Measurements from ENCODE around the gene ZNF253. TPM values are rescaled to one million over a fixed set of nuclear protein-coding genes. Genes with fewer than 3 reads are reported as not detected.
"Not testable (repeated sequence)": the region's sequence is repeated elsewhere in the genome, so short reads cannot be mapped to it uniquely, and the experiment has no call there.

ZNF253 gene
- total RNA-seq, 2 experiments from 2014 or later, result 4.9 to 5.2 TPM

DNA sequence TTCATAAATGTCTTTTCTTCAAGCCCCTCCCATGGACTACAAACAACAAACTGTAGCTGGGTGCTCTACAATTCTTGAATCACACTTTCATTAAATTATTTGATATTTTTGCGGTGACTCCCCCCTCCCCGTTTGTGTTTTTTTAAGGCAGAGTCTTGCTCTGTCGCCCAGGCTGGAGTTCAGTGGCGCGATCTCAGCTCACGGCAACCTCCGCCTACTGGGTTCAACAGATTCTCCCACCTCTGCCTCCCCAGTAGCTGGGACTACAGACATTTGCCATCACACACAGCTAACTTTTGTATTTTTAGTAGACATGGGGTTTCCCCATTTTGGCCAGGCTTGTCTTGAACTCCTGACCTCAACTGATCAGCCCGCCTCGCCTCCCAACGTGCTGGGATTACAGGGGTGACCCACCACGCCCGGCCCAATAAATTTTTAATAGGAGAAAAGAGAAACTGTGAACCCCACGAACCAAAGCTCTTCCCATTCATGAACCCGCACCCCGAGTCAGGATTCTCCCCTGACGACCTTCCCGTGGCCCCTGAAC, 44.8 kb upstream of the ZNF253 start:
- peak in 4 of 14 experiments; percentile 14 to 66 (median 34) for DNase-seq
- peak overlapping the region; percentile 99 for H3K4me3 Mint-ChIP-seq
- Histone ChIP-seq H3K27ac (ENCODE audit: low read depth in 1 of 2, low read length in 2 of 2) (peak overlapping the region; percentile 97), H3K9me3 (ENCODE audit: control insufficient read depth in 1 of 2, insufficient read depth in 1 of 2, low read length in 2 of 2) (peaks cover 7 to 15% of the 10 kb centered on the region in 2 experiments), H3K4me1 (ENCODE audit: insufficient read depth, low read length) (peaks cover 50% of the 10 kb centered on the region), H3K36me3 (ENCODE audit: insufficient read depth, low read length) (peaks cover 13% of the 10 kb centered on the region), H3K27me3 (ENCODE audit: control insufficient read depth in 1 of 2, insufficient read depth in 2 of 2, low read length in 2 of 2) (no peaks in the 10 kb centered on the region), H3K4me3 (ENCODE audit: low read length) (peak overlapping the region; percentile 62)
- intact Hi-C loops (cut with DNase I, micrococcal nuclease), result loop anchor here (1.0 to 5.0 kb wide), 9 partner anchors 44 to 159 kb away; partner anchors contain the start of genes ATP13A1 (in 1 of the 2), ZNF101 (in 1 of the 2), ZNF14 (in 1 of the 2) and ZNF253 (in 1 of the 2)
- peaks cover 45% of the 10 kb centered on the region for H3K4me1 Mint-ChIP-seq (ENCODE audit: low read depth)
- ATAC-seq (ENCODE audit: poor library complexity), result no peak
- peaks cover 5% of the 10 kb centered on the region for H3K9me3 Mint-ChIP-seq
- ChIA-PET CTCF (interaction anchor here (0.6 to 2.1 kb wide), 3 partner anchors 15 to 44 kb away, joined by 3 to 6 read pairs (median 3); no protein-coding TSS in a partner anchor), POLR2A (interaction anchor here (0.7 to 4.4 kb wide), 49 partner anchors 10 to 1947 kb away, joined by 3 to 160 read pairs (median 5); partner anchors contain the start of genes ATP13A1, BORCS8, GMIP and NDUFA13)
- no peaks in the 10 kb centered on the region for H3K27me3 Mint-ChIP-seq
- H3K36me3 Mint-ChIP-seq (ENCODE audit: low read depth), result peaks cover 62% of the 10 kb centered on the region
- peak overlapping the region; percentile 86 for H3K27ac Mint-ChIP-seq
- TF ChIP-seq, protein P1, sequence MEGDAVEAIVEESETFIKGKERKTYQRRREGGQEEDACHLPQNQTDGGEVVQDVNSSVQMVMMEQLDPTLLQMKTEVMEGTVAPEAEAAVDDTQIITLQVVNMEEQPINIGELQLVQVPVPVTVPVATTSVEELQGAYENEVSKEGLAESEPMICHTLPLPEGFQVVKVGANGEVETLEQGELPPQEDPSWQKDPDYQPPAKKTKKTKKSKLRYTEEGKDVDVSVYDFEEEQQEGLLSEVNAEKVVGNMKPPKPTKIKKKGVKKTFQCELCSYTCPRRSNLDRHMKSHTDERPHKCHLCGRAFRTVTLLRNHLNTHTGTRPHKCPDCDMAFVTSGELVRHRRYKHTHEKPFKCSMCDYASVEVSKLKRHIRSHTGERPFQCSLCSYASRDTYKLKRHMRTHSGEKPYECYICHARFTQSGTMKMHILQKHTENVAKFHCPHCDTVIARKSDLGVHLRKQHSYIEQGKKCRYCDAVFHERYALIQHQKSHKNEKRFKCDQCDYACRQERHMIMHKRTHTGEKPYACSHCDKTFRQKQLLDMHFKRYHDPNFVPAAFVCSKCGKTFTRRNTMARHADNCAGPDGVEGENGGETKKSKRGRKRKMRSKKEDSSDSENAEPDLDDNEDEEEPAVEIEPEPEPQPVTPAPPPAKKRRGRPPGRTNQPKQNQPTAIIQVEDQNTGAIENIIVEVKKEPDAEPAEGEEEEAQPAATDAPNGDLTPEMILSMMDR (IDR thresholded peaks at IDR 0.05), result no peak

DNA sequence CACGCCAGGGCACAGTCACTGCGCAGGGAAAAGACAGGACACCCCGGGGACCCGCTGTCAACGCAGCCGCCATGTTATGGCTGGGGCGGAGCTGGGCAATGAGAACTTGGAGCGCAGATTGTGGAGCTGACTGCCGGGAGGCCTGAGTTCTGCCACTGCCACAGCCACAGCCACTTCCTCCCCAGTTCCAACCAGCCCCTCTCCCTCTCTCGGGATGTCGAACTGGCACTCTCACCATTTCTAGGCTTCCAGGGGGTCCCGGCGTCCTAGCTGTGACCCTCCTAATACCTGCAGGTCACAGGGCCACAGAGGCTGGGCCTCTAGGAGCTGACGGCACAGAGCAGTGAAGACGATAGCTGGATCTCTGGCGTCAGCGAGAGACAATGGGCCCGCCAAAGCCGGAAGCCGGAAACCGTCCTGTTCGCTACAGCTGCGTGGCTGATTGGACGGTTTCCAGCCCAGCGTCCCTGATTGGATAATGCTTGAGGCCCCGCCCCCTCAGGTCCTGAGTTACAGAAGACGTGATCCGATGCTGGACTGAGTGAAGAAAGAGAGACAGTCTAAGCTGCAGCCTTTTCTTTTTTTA, 44.2 kb upstream of the ZNF253 start, which contains the start of gene ZNF506:
Gene ZNF506, minus strand, starts transcription at position 385 of the 586 bp plus-strand sequence. Its CDS starts 147 bp downstream, at position 238.
- DNase-seq (peak; percentile 95 to 99 (median 97)), ATAC-seq (ENCODE audit: poor library complexity) (peak; percentile 79)
- peaks cover 7 to 17% of the 10 kb centered on the region in 2 experiments for H3K9me3 ChIP-seq (ENCODE audit: control insufficient read depth in 1 of 2, insufficient read depth in 1 of 2, low read length in 2 of 2)
- peaks cover 13% of the 10 kb centered on the region for H3K36me3 ChIP-seq (ENCODE audit: insufficient read depth, low read length)
- H3K36me3 Mint-ChIP-seq (ENCODE audit: low read depth), result peaks cover 61% of the 10 kb centered on the region
- H3K4me3 Mint-ChIP-seq, result peak within 1 kb of the TSS; percentile 99
- CTCF ChIA-PET, result interaction anchor here (0.6 to 2.1 kb wide), 4 partner anchors 15 to 54 kb away, joined by 3 to 6 read pairs (median 3); no protein-coding TSS in a partner anchor
- H3K9me3 Mint-ChIP-seq, result peaks cover 9% of the 10 kb centered on the region
- H3K27ac ChIP-seq (ENCODE audit: low read depth in 1 of 2, low read length in 2 of 2), result peak within 1 kb of the TSS; percentile 97
- intact Hi-C loops (cut with DNase I, micrococcal nuclease), result loop anchor here (1.0 to 5.0 kb wide), 9 partner anchors 43 to 159 kb away; partner anchors contain the start of genes ATP13A1 (in 1 of the 2), ZNF101 (in 1 of the 2), ZNF14 (in 1 of the 2) and ZNF253 (in 1 of the 2)
- peaks cover 45% of the 10 kb centered on the region for H3K4me1 ChIP-seq (ENCODE audit: insufficient read depth, low read length)
- H3K4me1 Mint-ChIP-seq (ENCODE audit: low read depth), result peaks cover 44% of the 10 kb centered on the region
- POLR2A ChIA-PET, result interaction anchor here (0.6 to 4.4 kb wide), 51 partner anchors 10 to 1946 kb away, joined by 3 to 160 read pairs (median 5); partner anchors contain the start of genes ATP13A1, BORCS8, GMIP and NDUFA13
- TF ChIP-seq, protein P1 (IDR thresholded peaks at IDR 0.05), result no peak
- no peaks in the 10 kb centered on the region for H3K27me3 Mint-ChIP-seq
- peak within 1 kb of the TSS; percentile 62 for H3K4me3 ChIP-seq (ENCODE audit: low read length)
- no peaks in the 10 kb centered on the region for H3K27me3 ChIP-seq (ENCODE audit: control insufficient read depth in 1 of 2, insufficient read depth in 2 of 2, low read length in 2 of 2)
- peak within 1 kb of the TSS; percentile 86 for H3K27ac Mint-ChIP-seq

DNA sequence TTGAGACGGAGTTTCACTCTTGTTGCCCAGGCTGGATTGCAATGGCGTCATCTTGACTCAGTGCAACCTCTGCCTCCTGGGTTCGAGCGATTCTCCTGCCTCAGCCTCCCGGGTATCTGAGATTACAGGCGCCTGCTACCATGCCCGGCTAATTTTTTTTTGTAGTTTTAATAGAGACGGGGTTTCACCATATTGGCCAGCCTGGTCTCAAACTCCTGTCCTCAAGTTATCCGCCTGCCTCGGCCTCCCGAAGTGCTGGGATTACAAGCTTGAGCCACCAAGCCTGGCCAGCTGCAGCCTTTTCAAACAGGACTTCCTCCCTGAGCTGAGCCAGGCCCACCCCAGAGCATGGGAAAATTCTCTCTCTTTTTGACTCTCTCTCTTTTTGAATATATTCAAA, 43.7 kb upstream of the ZNF253 start:
- H3K4me1 Mint-ChIP-seq (ENCODE audit: low read depth), result peaks cover 42% of the 10 kb centered on the region

More for the DNA sequence above, 43.7 kb upstream of the ZNF253 start:
- CTCF ChIA-PET, result interaction anchor here (0.6 to 2.1 kb wide), 2 partner anchors 46 to 54 kb away, joined by 3 to 6 read pairs; no protein-coding TSS in a partner anchor
- not testable (repeated sequence) for H3K9me3 Mint-ChIP-seq; ATAC-seq (ENCODE audit: poor library complexity); H3K27me3 ChIP-seq (ENCODE audit: control insufficient read depth in 1 of 2, insufficient read depth in 2 of 2, low read length in 2 of 2); H3K27me3 Mint-ChIP-seq
- Histone ChIP-seq H3K36me3 (ENCODE audit: insufficient read depth, low read length) (peaks cover 13% of the 10 kb centered on the region), H3K27ac (ENCODE audit: low read depth in 1 of 2, low read length in 2 of 2) (peak overlapping the region; percentile 97), H3K9me3 (ENCODE audit: control insufficient read depth in 1 of 2, insufficient read depth in 1 of 2, low read length in 2 of 2) (peaks cover 7 to 14% of the 10 kb centered on the region in 2 experiments), H3K4me1 (ENCODE audit: insufficient read depth, low read length) (peaks cover 40% of the 10 kb centered on the region), H3K4me3 (ENCODE audit: low read length) (peak overlapping the region; percentile 62)
- Mint-ChIP-seq H3K36me3 (ENCODE audit: low read depth) (peaks cover 64% of the 10 kb centered on the region), H3K4me3 (peak overlapping the region; percentile 99), H3K27ac (peak overlapping the region; percentile 86)
- POLR2A ChIA-PET, result interaction anchor here (0.6 to 4.4 kb wide), 44 partner anchors 11 to 1946 kb away, joined by 3 to 160 read pairs (median 6); partner anchors contain the start of genes ATP13A1, BORCS8, GMIP and NDUFA13
- peak in 4 of 14 experiments; percentile 1 to 29 (median 20) for DNase-seq
- intact Hi-C loops (cut with DNase I, micrococcal nuclease), result loop anchor here (1.0 to 5.0 kb wide), 9 partner anchors 43 to 160 kb away; partner anchors contain the start of genes ATP13A1 (in 1 of the 2), ZNF101 (in 1 of the 2), ZNF14 (in 1 of the 2) and ZNF253 (in 1 of the 2)

Data from CD4-positive, alpha-beta T cell (primary cell).